Activated CD4-positive, alpha-beta memory T cell treated with anti-CD3 and anti-CD28 coated beads for 36 hours (primary cell): ENCODE measurements around the gene SFXN2. TPM values are rescaled to one million over a fixed set of nuclear protein-coding genes. Genes with fewer than 3 reads are reported as not detected.
A peak's percentile ranks its signal among the peaks of the same experiment; 100 is the strongest.
"Not testable (repeated sequence)": the region's sequence is repeated elsewhere in the genome, so short reads cannot be mapped to it uniquely, and the experiment has no call there.

ENCODE experiments used
- CTCF ChIA-PET: fragments of 350-600 bp; sonication (Branson Sonifier 250); formaldehyde crosslinking; loops from one replicate; lab custom pipeline; 2021; ENCODE audit warnings: antibody characterized with exemption, inconsistent platforms; lab: Charles Lee
- POLR2A ChIA-PET: fragments of 350-600 bp; sonication (Branson Sonifier 250); formaldehyde crosslinking; loops from one replicate; lab custom pipeline; 2021; ENCODE audit warnings: antibody characterized with exemption; lab: Charles Lee
- DNase-seq: peaks from one replicate; pipeline ENCODE4 v3.0.0-alpha.2; 2020
- H3K27ac Mint-ChIP-seq: one replicate; pipeline ENCODE4 v1.8.0; 2021; ENCODE audit warnings: mixed read lengths
- H3K27me3 Mint-ChIP-seq: one replicate; pipeline ENCODE4 v1.8.0; 2021; ENCODE audit warnings: mixed read lengths
- H3K36me3 Mint-ChIP-seq: one replicate; pipeline ENCODE4 v1.8.0; 2021; ENCODE audit warnings: mixed read lengths
- H3K4me1 Mint-ChIP-seq: one replicate; pipeline ENCODE4 v1.8.0; 2021; ENCODE audit warnings: low read depth, mixed read lengths
- H3K4me3 Mint-ChIP-seq: one replicate; pipeline ENCODE4 v1.8.0; 2021; ENCODE audit warnings: mild to moderate bottlenecking, mixed read lengths
- H3K9me3 Mint-ChIP-seq: one replicate; pipeline ENCODE4 v1.8.0; 2021; ENCODE audit warnings: mixed read lengths
- intact Hi-C: fragments of 100-400 bp; cut with micrococcal nuclease; formaldehyde crosslinking; loops from one replicate; pipeline ENCODE4 v1.15.1; 2023
- total RNA-seq, 2 experiments: library from RNA; stranded (reverse); gene quantifications; one replicate each; pipeline ENCODE4 v1.2.3, GENCODE V29; 2021

SFXN2 gene
- total RNA-seq, 2 experiments from 2014 or later: 14.7 to 17.8 TPM

DNA sequence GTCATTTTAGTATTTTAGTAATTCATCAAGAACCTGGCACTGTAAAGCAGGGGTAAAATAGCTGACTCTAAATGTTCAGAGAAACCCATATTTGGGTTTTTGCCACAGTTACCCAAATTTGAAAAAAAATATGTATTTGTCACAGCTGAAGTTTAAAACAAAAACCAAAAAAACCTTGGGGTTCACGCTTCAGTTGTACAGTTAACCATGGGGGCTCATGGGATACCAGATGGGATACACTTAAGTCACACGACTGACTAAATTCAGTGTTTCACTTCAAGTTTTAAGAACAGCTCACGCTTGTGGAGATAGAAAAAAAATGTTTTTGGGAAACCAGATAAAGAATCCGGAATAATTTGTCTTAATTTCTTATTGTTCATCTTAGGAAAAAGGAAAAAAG lies 2.3 kb upstream of the SFXN2 start:
- Mint-ChIP-seq H3K27ac (peak overlapping the region; percentile 75), H3K27me3 (no peaks in the 10 kb centered on the region), H3K36me3 (peaks cover 8% of the 10 kb centered on the region), H3K9me3 (no peaks in the 10 kb centered on the region), H3K4me3 (peak overlapping the region; percentile 84), H3K4me1 (peaks cover 55% of the 10 kb centered on the region)
- CTCF ChIA-PET: interaction anchor here (1.6 to 2.1 kb wide), 2 partner anchors 37 to 66 kb away, joined by 3 to 5 read pairs; no protein-coding TSS in a partner anchor
- intact Hi-C loops: loop anchor here (5.0 kb wide), 2 partner anchors 50 to 280 kb away; partner anchors contain the start of gene CUEDC2
- DNase-seq: no peak
- POLR2A ChIA-PET: interaction anchor here (0.7 to 6.4 kb wide), 4 partner anchors 51 to 70 kb away, joined by 3 to 53 read pairs (median 4); partner anchors contain the start of gene TRIM8

DNA sequence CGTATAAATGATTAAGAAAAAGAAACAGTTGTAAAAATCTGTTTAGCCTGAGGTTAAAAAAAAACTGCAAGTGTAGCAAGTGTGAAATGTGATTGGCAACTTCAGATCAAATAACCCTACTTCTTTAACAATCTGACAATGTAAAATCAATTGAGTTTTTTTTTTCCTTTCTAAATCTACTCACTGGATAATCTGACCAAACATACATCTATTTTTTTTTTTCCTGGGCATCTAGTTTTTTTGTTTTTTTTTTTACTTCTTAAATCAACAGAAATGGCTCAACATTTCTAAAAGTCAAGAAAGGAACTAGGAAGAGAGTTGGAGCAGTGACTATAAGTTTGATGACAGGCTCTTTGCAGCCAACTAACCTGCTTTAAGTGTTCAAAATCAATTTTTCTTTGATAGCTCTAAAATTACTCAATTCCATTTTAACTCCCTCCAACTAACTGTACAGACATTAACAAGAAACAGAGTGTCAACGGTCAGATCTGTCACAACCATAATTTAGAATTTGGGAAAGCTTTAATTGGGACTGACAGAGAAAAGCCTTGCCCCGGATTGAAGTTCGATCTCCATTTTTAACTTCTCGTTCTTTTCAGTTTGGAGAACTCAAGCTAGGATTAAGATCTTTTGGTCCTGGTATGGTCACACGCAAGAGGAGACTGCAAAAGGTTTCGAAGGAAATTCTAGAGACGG lies 1.4 kb upstream of the SFXN2 start:
- ChIA-PET POLR2A (interaction anchor here (0.7 to 6.4 kb wide), 8 partner anchors 10 to 71 kb away, joined by 3 to 53 read pairs (median 12); partner anchors contain the start of genes TRIM8 and WBP1L), CTCF (interaction anchor here (0.6 to 3.3 kb wide), 12 partner anchors 8 to 208 kb away, joined by 3 to 27 read pairs (median 4); partner anchors contain the start of genes TRIM8 and WBP1L)
- Mint-ChIP-seq H3K4me1 (peaks cover 60% of the 10 kb centered on the region), H3K4me3 (peak overlapping the region; percentile 84), H3K27me3 (no peaks in the 10 kb centered on the region), H3K36me3 (peaks cover 16% of the 10 kb centered on the region), H3K9me3 (no peaks in the 10 kb centered on the region), H3K27ac (peak overlapping the region; percentile 79)
- no peak for DNase-seq
- intact Hi-C loops: loop anchor here (5.0 kb wide), 2 partner anchors 51 to 281 kb away; partner anchors contain the start of gene CUEDC2

- Mint-ChIP-seq H3K27me3 (no peaks in the 10 kb centered on the region), H3K36me3 (peaks cover 18% of the 10 kb centered on the region), H3K27ac (peak overlapping the region; percentile 79), H3K4me3 (peak overlapping the region; percentile 84), H3K9me3 (no peaks in the 10 kb centered on the region), H3K4me1 (peaks cover 63% of the 10 kb centered on the region)
- POLR2A ChIA-PET: interaction anchor here (0.9 to 6.4 kb wide), 8 partner anchors 11 to 68 kb away, joined by 3 to 53 read pairs (median 12); partner anchors contain the start of genes TRIM8 and WBP1L
- intact Hi-C loops: loop anchor here (5.0 kb wide), 2 partner anchors 51 to 281 kb away; partner anchors contain the start of gene CUEDC2
- DNase-seq: no peak
- CTCF ChIA-PET: interaction anchor here (0.6 to 3.3 kb wide), 12 partner anchors 8 to 209 kb away, joined by 3 to 27 read pairs (median 4); partner anchors contain the start of genes TRIM8 and WBP1L
These were observed 960 bp upstream of the SFXN2 start for GRCh38 chr10:102713539-102713813.

DNA sequence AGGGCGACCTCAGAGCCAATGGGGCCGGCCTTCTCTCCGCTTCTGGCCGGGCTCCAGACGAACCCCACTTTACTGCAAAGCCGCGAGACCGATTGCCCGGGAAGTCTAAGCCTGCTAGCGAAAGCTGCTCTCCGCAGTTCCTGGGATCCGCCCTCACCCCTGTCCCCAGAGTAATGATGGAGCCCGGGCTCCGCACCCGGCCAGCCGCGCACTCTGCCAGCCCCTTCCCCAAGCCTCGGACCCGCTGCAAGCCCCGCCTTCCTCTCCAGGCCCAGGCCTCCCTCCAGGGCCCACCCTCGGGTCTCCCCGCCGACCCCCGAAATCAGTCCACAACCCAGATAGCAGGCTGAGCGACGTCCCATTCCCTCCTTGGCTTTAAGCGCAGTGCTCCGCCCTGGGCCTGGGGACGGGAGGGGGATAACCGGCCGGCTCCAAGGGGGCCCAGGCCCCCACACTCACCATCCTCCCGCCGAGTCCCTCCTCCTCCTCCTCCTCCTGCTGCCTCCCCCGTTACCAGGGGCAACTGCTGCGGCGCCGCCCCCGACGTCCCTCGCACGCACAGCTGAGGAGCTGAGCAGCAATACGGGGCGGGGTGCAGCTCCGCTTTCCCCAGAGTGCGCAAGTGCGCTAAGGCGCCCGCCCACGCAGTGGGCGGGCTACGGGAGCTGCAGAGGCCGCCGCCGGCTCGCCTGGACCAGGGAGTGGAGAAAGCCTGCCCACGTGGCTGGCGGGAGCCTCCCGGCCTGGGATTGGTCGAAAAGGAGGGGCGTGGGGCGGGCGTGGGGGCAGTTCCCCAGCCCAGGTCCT lies 419 bp upstream of the SFXN2 start, which contains the start of gene ARL3:
Gene ARL3, minus strand, starts transcription at position 584 of the 807 bp plus-strand sequence. Its CDS starts 122 bp downstream, at position 462.
- H3K27ac Mint-ChIP-seq: peak within 1 kb of the TSS; percentile 85
- H3K4me3 Mint-ChIP-seq: peak within 1 kb of the TSS; percentile 84
- POLR2A ChIA-PET: interaction anchor here (0.6 to 6.4 kb wide), 15 partner anchors 12 to 896 kb away, joined by 3 to 53 read pairs (median 5); partner anchors contain the start of genes CNNM2, OGA, TRIM8 and WBP1L
- peak; percentile 99 for DNase-seq
- H3K36me3 Mint-ChIP-seq: peaks cover 20% of the 10 kb centered on the region
- no peaks in the 10 kb centered on the region for H3K9me3 Mint-ChIP-seq
- intact Hi-C loops: loop anchor here (1.0 to 5.0 kb wide), 6 partner anchors 29 to 282 kb away; partner anchors contain the start of genes ACTR1A, CUEDC2 and WBP1L
- CTCF ChIA-PET: interaction anchor here (0.6 to 3.3 kb wide), 16 partner anchors 8 to 209 kb away, joined by 3 to 27 read pairs (median 4); partner anchors contain the start of genes TRIM8 and WBP1L
- peaks cover 63% of the 10 kb centered on the region for H3K4me1 Mint-ChIP-seq
- no peaks in the 10 kb centered on the region for H3K27me3 Mint-ChIP-seq

DNA sequence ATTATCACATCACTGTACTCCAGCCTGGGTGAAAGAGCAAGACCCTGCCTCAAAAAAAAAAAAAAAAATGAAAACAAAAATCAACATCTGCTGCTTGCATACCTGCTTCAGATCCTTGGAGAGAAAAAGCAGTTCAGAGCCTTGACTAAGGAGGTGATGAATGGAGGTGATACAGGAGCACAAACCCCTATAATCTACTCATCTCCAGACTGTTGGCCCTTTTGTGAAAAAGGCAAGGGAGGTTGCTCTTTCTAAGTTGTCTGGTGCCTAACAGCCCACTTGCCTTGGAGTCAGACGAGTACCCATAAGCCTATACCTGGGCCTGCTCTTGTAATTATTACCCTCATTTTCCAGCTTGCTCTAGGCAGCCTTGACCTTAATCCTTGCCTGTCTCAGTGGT lies 1.4 kb downstream of the SFXN2 start:
- POLR2A ChIA-PET: interaction anchor here (6.4 kb wide), 1 partner anchor 70 kb away, joined by 53 read pairs; the partner anchor contains the start of gene TRIM8
- peaks cover 62% of the 10 kb centered on the region for H3K4me1 Mint-ChIP-seq
- no peaks in the 10 kb centered on the region for H3K27me3 Mint-ChIP-seq
- peak overlapping the region; percentile 28 for H3K27ac Mint-ChIP-seq
- H3K4me3 Mint-ChIP-seq: peak overlapping the region; percentile 63
- intact Hi-C loops: loop anchor here (2.0 kb wide), 1 partner anchor 41 kb away; no protein-coding TSS in a partner anchor
- no peak for DNase-seq
- peaks cover 24% of the 10 kb centered on the region for H3K36me3 Mint-ChIP-seq
- CTCF ChIA-PET: interaction anchor here (0.9 to 3.3 kb wide), 2 partner anchors 11 to 71 kb away, joined by 5 to 27 read pairs; partner anchors contain the start of gene TRIM8
- H3K9me3 Mint-ChIP-seq: no peaks in the 10 kb centered on the region

DNA sequence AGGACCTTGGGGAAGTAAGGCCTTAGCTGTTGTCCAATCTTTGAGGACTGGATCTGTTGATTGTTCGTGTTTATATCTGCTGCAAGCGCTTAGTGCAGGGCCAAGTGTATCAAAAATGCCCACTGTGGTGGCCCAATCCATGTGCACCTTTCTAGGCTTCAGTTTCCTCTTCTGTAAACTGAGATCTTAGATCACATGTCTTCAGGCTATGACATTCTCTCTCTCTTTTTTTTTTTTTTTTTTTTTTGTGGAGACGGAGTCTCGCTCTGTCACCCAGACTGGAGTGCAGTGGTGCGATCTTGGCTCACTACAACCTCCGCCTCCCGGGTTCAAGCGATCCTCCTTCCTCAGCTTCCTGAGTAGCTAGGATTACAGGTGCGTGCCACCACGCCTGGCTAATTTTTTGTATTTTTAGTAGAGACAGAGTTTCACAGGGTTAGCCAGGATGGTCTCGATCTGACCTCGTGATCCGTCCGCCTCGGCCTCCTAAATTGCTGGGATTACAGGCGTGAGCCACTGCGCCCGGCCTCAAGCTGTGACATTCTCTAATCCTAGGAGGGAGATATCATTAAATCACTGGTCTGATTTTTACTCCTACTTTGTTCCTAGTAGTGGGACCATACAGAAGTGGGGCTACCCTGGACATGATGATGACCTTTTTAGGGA lies 2.6 kb downstream of the SFXN2 start:
- Mint-ChIP-seq H3K4me1 (peaks cover 56% of the 10 kb centered on the region), H3K36me3 (peaks cover 24% of the 10 kb centered on the region)
- H3K9me3 Mint-ChIP-seq, DNase-seq, H3K4me3 Mint-ChIP-seq, intact Hi-C loops, CTCF ChIA-PET, H3K27me3 Mint-ChIP-seq, H3K27ac Mint-ChIP-seq: not testable (repeated sequence)
- POLR2A ChIA-PET: interaction anchor here (0.6 kb wide), 1 partner anchor 75 kb away, joined by 3 read pairs; no protein-coding TSS in a partner anchor

- CTCF ChIA-PET: no interaction called here
- POLR2A ChIA-PET: interaction anchor here (1.5 kb wide), 1 partner anchor 35 kb away, joined by 4 read pairs; no protein-coding TSS in a partner anchor
These were observed 3.8 kb downstream of the SFXN2 start for GRCh38 chr10:102718220-102718619.

GRCh38 chr10:102720337-102720736 lies 5.9 kb downstream of the SFXN2 start:
- ChIA-PET POLR2A (interaction anchor here (1.0 kb wide), 1 partner anchor 35 kb away, joined by 3 read pairs; no protein-coding TSS in a partner anchor), CTCF (no interaction called here)
- Mint-ChIP-seq H3K27ac (no peak overlapping the region), H3K9me3 (no peaks in the 10 kb centered on the region), H3K36me3 (peaks cover 32% of the 10 kb centered on the region), H3K4me3 (no peak overlapping the region), H3K4me1 (peaks cover 40% of the 10 kb centered on the region), H3K27me3 (no peaks in the 10 kb centered on the region)
- no peak for DNase-seq
- intact Hi-C loops: no loop called here

More at GRCh38 chr10:102718220-102718619, 3.8 kb downstream of the SFXN2 start:
- no peak overlapping the region for H3K4me3 Mint-ChIP-seq
- peaks cover 46% of the 10 kb centered on the region for H3K4me1 Mint-ChIP-seq
- peaks cover 24% of the 10 kb centered on the region for H3K36me3 Mint-ChIP-seq
- no peaks in the 10 kb centered on the region for H3K9me3 Mint-ChIP-seq
- no peaks in the 10 kb centered on the region for H3K27me3 Mint-ChIP-seq
- peak overlapping the region; percentile 20 for H3K27ac Mint-ChIP-seq
- intact Hi-C loops: no loop called here
- DNase-seq: no peak

DNA sequence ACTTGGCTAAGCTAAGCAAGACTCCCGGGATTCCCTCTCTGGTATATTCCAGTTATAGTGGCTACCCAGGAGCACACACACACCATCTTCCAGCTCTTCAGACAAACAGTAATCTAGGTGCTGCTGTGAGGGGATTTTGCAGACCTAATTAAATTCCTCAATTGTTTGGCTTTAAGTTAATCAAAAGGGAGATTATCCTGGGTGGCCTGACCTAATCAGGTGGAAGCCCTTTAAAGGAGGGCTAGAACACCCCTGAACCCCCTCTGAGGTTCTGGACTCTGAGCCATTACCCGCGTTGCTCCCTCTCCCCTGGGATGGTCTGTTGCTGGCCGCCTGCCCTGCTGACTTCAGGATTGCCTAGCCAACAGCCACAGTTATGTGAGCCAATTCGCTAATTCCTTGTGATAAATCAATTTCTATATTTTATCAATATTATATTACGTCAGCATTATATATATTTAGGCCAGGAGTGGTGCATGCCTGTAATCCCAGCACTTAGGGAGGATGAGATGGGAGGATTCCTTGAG lies 6.4 kb downstream of the SFXN2 start:
- Mint-ChIP-seq H3K27ac (no peak overlapping the region), H3K27me3 (no peaks in the 10 kb centered on the region), H3K9me3 (no peaks in the 10 kb centered on the region), H3K4me3 (no peak overlapping the region), H3K36me3 (peaks cover 32% of the 10 kb centered on the region), H3K4me1 (peaks cover 36% of the 10 kb centered on the region)
- DNase-seq: no peak
- POLR2A ChIA-PET: interaction anchor here (1.0 kb wide), 1 partner anchor 34 kb away, joined by 3 read pairs; no protein-coding TSS in a partner anchor
- intact Hi-C loops: no loop called here
- CTCF ChIA-PET: interaction anchor here (0.8 to 1.3 kb wide), 3 partner anchors 31 to 613 kb away, joined by 3 to 4 read pairs (median 4); no protein-coding TSS in a partner anchor

- no peaks in the 10 kb centered on the region for H3K9me3 Mint-ChIP-seq
- H3K27ac Mint-ChIP-seq: peak overlapping the region; percentile 59
- POLR2A ChIA-PET: no interaction called here
- CTCF ChIA-PET: interaction anchor here (1.0 to 1.3 kb wide), 3 partner anchors 9 to 612 kb away, joined by 3 to 4 read pairs (median 4); no protein-coding TSS in a partner anchor
- intact Hi-C loops: no loop called here
- H3K4me3 Mint-ChIP-seq: no peak overlapping the region
- H3K4me1 Mint-ChIP-seq: peaks cover 27% of the 10 kb centered on the region
- no peaks in the 10 kb centered on the region for H3K27me3 Mint-ChIP-seq
- H3K36me3 Mint-ChIP-seq: peaks cover 32% of the 10 kb centered on the region
- DNase-seq: no peak
These were observed 7.5 kb downstream of the SFXN2 start for GRCh38 chr10:102721954-102722353.
